GM12892 (cell line): ENCODE measurements around the gene ASAH2.

ENCODE experiments used
- POLR2A ChIP-seq: IDR thresholded peaks from 2 replicates; pipeline ENCODE4 v1.6.1; 2011; ENCODE audit warnings: low read depth, low read length, control low read depth
- POLR2AphosphoS5 ChIP-seq: IDR thresholded peaks from 2 replicates; pipeline ENCODE4 v1.6.1; 2011; ENCODE audit warnings: low read depth, low read length, control low read depth
- TAF1 ChIP-seq: IDR thresholded peaks from 2 replicates; pipeline ENCODE4 v1.6.1; 2011; ENCODE audit warnings: low read depth, mild to moderate bottlenecking, control low read depth, low read length, borderline replicate concordance

- TF ChIP-seq POLR2AphosphoS5 (no peak), TAF1 (no peak), POLR2A (no peak)
Measured at GRCh38 chr10:50242777-50243176, 8.5 kb downstream of the ASAH2 start.
